NOMO-1 treated with dmso at 0.1 percent for 144 hours (cell line): ENCODE measurements around the gene SUPT3H.
A peak's percentile ranks its signal among the peaks of the same experiment; 100 is the strongest.

Experiments used
- DNase-seq: peaks from one replicate; lab custom pipeline; 2025; ENCODE audit not compliant: unreplicated experiment; lab: John Stamatoyannopoulos, UW

The SUPT3H gene

DNA sequence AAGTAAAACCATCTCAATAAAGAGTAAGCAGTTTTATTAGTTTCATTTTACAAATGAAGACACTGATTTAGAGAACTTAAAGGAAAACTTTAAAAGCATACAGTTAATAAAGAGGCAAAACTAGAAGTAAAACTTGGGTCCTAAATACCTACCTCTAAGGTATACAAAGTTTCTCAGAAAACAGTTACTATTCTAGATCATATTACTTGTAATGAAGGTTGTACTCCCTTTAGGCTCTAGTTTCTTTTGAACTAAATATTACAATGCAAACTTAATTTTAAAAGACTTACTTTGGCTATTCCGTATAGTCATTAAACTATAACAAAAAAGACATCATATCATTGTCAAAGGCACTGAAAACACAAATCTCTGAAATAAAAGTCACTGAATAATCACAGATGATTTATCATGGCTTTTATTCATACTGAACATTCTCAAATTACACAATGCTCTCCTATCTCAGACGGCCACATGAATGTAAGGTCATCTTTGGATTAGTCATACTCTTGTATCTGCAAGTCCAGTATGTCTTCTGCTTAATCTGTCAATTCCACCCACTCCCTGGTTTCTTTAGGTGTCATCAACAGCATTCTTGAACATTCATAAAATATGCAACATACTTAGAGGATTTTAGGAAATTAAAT, 411.2 kb downstream of the SUPT3H start:
- no peak for DNase-seq

DNA sequence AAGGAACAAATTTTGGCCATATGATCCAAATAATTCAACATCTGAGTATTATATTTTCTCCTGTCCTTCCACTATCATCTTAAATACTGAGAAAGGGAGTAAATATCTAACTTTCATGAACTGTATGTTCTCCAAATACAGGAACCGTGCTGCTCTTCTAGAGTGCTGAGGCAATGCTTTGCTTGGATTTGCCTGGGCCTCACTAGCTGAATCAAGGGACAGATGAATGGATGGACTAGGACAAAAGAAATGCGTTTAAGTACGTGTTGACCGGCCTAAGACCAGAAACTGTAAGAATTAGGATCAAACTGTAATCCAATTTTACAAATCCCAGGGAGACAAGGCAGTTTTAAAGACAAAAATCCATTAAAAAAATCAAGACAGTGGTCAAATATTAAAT, 412.0 kb downstream of the SUPT3H start:
- DNase-seq, result no peak

DNA sequence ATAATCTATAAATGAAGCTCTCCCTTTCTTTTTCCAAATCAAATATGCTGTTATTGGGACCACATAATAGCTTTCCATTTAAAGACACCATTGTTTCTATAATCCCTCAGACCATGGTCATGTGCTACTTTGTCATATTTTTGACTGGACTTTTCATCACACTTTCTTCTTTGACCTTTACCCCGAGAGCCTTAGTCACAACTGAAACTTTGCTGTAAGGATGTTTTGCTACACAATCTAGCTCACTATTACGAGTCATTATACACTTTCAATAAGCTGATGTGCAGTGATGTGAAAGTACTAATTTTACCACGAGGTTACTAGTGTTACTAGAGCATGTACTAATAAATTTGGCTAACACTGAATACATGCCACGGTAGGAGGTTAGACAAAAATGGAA, 416.8 kb downstream of the SUPT3H start:
- no peak for DNase-seq

DNA sequence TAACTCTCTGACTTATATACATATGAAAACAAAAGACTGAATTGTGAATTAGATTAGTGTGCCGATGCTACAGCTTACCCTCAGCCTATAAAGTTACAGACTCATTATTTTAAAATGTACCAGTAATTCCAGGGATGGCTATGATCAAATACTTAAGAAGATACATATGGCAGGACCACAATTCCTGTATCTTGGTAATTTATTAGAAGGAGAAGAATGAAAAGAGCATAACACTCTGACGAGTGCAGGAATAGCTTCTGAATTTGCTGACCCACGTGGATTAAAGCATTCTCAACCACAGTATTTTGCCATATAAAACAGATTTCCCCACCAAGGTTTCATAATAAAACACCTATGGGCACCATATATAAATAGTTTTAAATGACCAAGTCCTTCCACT, 418.1 kb downstream of the SUPT3H start:
- no peak for DNase-seq

DNA sequence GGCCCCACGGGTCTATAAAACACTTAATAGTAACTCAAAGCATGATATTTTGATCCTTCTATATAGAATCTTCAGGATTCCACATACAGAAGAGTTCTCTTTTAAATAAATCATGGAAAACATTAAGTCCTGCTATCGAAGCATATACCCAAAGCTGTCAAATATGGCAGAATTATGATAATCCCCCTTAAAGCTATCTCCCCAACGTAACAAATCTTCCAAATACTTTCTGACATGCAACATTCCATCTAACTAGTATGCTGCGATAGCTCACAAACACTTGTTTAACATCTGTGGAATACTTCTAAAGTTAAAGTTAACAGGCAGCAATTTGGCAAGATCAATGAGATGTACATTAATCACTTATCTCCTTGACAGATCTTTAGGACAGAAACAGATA, 420.6 kb downstream of the SUPT3H start:
- DNase-seq, result no peak

DNA sequence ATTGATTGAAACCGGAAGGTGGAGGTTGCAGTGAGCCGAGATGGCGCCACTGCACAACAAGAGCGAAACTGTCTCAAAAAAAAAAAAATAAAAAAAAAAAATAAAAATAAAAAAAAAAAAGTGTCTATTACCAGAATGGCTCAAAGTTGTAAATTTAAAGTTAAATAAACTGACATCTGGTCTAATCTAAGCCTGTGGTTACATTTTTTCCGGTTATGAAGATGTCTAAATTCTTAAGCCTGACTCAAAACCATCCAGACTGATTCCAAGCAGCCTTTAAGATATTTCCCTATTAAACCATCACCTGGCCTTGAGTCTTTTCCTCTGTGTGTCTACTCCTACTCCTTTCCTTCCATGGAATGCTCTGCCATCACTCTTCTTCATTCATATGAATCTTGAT, 421.3 kb downstream of the SUPT3H start:
- no peak for DNase-seq

DNA sequence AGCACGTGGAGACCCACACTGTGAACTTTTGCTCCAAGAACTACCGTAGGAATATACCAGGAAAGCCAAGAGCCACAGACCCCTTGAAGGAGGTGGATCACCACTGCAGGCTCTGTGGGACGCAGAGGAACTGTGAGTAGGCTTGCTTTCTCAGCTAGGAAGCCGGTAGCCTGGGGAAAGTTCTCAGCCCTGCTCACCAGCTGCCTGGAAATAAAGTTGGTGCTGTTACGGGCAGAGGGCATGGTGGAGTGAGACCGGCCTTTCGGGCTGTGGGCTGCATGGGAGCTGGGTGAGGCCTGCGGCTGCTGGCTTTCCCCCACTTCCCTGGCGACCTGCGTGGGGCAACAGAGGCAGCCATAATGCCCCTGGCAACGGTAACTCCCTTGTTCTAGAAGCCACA, 422.6 kb downstream of the SUPT3H start:
- no peak for DNase-seq

DNA sequence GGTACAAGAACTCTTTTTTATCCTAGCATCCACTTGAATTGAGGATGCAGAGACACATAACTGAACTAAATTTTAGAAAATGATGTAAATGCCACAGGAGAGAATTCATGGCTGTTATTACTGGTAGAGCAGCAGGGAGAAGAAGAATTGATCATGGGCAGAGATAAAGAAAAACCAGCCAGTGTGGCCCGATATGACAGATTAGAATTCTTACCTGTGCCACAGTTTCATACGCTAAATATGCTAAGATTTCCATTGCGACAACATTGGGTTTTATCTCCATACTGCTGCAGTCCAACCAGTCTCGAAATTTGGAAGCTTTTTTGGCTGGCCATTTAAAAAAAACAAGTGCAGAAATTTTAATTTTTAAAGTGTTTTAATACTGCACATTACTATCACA, 423.5 kb downstream of the SUPT3H start:
- no peak for DNase-seq

DNA sequence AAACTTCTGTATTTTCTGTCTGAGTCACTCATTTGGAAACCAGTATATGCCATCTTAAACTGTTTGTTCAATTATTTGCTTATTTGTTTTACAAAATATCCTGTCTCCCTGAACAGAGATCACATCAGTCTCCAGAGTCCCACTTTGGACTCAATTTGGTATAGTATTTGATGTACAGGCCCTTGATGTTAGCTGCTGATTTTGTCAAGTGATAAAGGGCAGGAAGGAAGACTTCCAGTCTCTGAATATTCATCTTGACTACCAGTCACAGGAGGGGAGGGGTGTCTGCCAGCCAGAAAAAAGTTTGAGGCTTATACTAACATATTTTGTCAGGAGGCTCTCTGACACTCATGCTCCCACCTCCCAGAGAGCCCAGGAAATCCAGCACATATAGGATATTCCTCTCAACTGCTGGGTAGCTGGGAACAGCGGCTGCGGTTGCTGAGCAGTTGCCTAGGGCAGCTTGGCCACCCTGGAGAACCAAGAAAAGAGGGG, 426.4 kb downstream of the SUPT3H start:
- no peak for DNase-seq

DNA sequence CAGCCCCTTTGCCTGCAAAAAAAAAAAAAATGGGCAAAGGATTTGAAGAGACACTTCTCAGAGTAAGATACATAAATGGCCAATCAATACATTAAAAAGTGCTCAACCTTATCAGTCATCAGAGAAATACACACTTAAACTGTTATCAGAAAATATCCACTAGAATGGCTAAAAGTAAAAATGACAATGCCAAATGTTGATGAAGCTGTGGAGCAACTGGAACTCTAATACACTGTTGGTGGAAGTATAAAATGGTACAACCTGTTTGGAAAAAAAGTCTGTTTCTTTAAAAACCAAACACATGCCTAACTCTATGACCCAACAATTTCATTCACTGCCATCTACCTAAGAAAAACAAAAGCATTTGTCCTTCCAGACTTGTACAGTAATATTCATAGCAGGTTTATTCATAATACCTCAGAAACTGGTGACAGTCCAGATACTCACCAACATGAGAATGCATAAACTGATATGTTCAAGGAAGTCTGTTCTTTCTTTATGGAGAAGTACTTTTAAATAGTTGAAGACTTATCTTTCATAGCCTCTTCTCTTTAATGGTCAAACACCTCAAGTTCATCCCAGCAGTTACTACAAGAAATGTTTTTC, 428.0 kb downstream of the SUPT3H start:
- DNase-seq, result no peak

DNA sequence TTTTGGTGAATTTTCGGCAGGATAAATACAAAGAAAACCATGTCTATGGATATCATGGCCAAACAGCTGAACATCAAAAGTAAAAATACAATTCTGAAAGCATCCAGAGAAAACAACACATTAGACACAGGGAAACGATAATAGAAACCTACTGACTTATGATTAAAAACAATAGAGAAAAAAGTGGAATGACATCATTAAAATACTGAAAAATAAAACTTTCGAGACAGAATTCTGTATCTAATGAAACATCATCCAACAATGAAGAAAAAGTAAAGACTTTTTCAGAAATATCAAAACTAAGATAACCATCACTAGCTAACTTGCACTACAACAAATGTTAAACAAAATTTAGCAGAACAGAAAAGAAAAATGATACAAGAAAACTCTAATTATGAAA, 434.2 kb downstream of the SUPT3H start:
- DNase-seq, result no peak

DNA sequence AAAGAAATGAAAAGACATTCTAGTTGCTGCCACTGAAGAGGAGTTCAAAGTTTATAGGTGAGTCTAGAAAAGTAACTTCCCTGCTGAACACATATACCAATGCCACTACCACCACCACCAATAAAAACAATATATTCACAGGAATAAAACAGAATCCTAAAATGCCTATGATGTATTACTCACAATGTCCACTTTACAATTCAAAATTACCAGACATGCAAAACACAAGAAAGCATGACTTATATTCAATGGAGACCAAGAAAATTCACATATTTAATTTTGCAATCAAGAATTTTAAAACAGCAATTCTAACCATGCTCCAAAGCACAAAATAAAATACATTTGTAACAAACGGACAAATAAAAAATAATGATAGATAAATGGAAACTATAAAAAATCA, 434.9 kb downstream of the SUPT3H start:
- DNase-seq, result no peak

DNA sequence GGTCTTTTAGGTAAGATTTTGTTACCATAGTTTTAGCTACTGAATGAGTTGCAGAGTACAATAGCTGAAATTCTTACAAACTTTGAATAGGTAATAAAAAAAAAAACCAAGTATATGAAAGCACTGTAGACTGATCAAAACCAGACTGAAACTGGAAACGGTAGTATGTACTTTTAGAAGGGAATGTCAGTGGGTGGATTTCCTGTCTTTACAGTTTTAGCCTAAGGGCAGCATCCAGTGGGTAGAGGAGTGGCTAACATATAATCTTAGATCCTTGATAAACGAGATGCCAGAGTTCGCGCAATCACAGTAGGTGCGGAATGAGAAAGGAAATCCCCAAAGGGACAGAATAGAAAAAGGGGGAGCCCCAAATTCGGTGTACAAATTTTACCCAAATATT, 435.5 kb downstream of the SUPT3H start:
- DNase-seq, result no peak

DNA sequence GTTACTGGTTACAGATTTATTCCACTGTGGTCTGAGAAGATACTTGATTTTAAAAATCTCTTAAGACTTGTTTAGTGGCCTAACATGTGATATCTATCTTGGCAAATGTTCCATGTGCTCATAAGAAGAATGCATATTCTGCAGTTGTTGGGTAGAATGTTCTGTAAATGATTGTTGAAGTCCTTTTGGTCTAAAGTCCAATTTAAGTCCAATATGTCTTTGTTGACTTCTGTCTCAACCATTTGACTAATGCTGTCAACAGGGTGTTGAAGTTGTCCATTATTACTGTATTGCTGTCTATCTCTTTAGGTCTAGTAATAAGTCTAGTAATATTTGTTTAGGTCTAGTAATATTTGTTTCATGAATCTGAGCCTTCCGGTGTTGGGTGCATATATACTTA, 437.4 kb downstream of the SUPT3H start:
- no peak for DNase-seq

DNA sequence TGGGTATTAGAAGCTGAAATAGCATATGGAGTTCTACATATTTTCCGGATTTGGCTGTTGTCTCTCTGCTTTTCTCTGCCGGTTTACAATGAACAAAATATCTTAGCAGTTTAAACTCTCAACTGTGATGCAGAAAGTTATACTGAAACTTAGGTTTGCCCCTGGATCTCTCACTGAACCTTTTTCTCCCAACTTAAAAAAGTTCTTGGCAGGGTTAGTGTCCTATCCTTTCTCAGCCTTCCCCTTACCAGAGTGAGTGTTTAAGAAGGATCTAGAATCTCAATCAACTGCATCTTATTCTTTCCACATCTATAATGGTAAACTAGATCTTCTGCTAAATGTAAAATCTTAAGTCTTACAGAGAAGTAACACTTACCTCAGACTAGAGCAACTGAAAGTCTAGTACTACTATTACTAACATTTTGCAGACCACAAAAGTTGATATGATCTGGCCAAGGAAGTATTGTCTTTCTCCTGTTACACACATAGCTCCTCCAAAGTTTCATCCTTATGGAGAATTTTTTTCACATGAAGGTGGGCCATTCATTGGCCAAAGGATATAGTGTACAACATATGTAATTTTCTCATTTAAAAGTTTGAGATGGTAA, 441.9 kb downstream of the SUPT3H start:
- no peak for DNase-seq

DNA sequence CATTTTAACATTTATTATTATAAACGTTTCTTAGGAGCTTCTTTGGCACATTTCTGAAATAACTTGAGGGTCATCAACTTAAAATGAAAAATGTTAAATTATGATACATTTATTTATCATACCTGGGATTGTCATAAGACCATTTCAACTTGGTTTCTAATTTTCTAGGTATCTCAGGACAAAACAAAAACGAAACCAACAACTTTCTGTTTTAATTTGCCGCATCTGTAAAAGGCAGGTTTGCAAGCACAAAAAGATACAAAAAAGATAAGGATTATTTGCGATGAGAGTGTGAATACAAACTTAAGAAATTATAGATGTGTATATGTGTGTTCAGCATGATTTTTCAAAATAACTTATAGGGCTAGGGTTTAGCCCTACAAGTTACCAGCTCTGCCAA, 444.6 kb downstream of the SUPT3H start:
- no peak for DNase-seq

DNA sequence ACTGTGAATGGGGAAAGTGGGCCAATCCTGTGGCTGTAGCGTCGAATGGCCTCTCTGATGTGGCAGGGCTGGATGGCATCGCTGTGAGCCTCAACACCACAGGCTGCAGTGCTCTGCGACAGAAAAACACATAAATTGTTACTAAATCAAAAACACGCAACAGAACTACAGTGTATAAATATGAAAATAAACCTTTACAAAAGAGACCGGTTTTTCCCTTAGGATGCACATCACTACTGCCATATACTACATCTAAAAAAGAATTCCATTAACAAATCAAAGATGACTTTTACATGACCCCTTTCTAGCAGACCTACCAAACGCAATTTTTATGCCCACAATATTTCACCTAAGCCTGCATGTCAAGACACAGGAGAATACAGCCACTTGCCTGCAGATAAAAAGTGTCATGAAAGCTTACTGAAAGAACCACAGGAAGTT, 445.1 kb downstream of the SUPT3H start:
- no peak for DNase-seq

DNA sequence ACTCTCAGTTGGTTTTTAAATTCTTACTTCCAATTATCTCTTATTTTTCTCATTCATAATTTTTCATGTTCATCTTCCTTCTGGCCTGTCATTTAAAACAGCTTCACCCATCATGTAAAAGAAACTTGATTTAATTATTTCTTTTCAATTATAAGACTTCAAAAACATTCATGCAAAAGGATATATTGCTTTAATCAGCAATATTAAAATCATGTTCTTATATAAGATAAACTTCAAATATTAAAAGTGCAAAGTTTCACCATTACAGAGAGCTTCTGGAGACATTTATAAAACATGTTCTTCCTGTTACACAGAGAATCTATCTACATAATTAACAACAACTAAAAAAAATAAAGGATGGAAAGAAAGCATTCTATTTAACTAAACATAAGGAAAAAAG, 446.3 kb downstream of the SUPT3H start:
- DNase-seq, result no peak

DNA sequence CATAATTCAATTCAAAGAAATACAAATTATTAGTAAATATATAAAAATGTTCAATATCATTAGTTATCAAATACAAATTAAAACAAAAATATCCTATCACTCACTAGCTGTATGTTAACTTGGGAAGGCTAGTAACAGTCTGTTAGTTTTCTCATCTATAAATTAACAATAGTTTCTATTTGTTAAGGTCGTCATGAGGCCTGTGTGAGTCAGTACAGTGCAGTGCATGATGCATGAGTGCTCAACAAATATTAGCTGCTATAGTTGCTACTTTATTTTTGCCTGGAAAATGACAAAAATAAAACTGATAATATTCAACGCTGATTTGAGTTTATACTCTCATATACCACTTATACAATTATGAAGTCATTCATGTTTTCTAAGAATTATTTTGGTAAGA, 451.2 kb downstream of the SUPT3H start:
- DNase-seq, result no peak

DNA sequence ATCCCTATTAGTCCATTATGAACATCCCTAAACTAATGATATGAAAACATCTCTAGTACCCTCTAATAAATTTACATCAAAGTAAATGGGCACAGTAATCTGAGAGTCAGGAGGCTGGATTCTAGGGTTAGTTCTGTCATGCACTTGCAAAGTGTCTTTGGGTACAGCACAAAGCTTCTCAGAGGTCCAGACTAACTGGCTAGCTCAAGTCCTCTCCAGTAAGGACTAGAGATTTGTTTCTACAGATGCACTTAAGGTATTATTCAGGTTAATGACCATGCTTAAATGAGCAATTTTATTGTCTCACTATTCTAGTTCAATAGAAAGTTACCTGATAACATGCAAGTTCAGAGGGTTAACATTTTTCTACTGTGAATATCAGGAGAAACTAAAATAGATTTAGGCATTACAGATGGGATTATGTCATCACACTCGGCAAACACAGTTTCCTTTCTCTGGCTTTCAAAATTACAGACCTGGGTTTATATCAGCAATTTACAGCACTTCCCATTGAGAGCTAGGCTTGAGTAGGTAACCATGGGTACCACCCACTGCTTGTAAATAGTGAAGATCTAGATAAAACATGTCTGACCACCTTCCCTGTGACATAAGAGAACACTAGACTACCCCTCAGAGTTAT, 452.5 kb downstream of the SUPT3H start:
- peak; percentile 11 for DNase-seq

DNA sequence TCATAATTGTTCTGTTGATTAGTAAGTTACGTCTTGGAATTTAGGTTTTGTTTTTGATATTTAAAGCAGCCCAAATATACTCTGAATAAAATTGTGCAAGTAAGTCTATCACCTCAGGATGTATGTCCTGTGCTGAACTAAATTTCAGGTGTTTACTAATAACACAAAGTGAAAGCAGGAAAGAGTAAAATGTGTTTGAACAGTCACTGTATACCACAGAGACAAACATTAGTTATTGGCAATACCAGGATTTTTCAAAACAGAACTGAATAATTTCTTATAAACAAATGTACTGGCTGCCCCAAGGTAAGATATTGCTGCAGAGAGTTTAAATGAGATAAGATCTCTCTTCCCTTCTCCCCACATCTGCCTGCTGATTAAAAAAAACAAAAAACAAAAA, 454.3 kb downstream of the SUPT3H start:
- no peak for DNase-seq

DNA sequence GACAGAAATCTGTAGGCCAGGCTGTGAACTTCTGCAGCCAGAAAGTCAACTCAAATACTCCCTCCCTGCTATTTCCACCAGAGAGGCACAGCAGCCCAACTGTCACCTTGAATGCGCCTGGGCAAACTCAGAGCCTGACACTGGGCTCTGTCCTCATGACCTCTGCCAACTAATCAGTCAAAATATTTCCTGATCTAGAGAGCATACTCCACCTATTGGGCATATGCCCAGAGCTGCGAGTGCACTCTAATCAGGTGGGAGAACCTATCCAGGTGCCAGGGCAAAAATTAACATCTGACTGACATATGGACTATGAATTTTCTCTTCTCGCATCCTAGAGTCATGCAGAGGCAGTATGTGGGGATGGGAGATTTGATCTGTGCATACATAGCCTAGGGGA, 455.9 kb downstream of the SUPT3H start:
- DNase-seq, result no peak
